Upper lobe of left lung (tissue), 6 donors: ENCODE measurements around the gene A3GALT2. TPM values are rescaled to one million over a fixed set of nuclear protein-coding genes. Genes with fewer than 3 reads are reported as not detected.

Experiments
- ATAC-seq, 2 donors: fragments of 200-7000 bp; cut with Tn5 transposase; one replicate each; pipeline ENCODE4 v1.9.1; 2022; ENCODE audit warnings: mild to moderate bottlenecking in 2 of 2, moderate library complexity in 2 of 2; ENCODE audit not compliant: low FRiP score in 2 of 2
- DNase-seq, 2 donors: peaks; one replicate each; pipeline ENCODE4 v3.0.0-alpha.2; 2019 to 2020
- H3K27ac ChIP-seq, 4 donors: fragments of 200-600 bp; sonication (generic); one replicate each; pipeline ENCODE4 v1.5.1; 2016 to 2019
- H3K27me3 ChIP-seq, 4 donors: fragments of 200-600 bp; sonication (generic); one replicate each; pipeline ENCODE4 v1.5.1; 2017 to 2019
- H3K36me3 ChIP-seq, 4 donors: fragments of 200-600 bp; sonication (generic); one replicate each; pipeline ENCODE4 v1.5.1; 2016 to 2019
- H3K4me1 ChIP-seq, 4 donors: fragments of 200-600 bp; sonication (generic); one replicate each; pipeline ENCODE4 v1.5.1; 2018 to 2019
- H3K4me3 ChIP-seq, 4 donors: fragments of 200-600 bp; sonication (generic); one replicate each; pipeline ENCODE4 v1.5.1; 2017 to 2019; ENCODE audit warnings: mild to moderate bottlenecking in 2 of 4, moderate library complexity in 1 of 4
- H3K9me3 ChIP-seq, 4 donors: fragments of 200-600 bp; sonication (generic); one replicate each; pipeline ENCODE4 v1.5.1; 2018 to 2019
- CTCF ChIP-seq, 6 experiments: fragments of 450-650 bp in 4 of 6; fragments of 200-600 bp in 2 of 6; sonication (generic) in 2 of 6; IDR thresholded peaks; one replicate each; pipeline ENCODE4 v1.5.1; 2016 to 2019; ENCODE audit warnings: antibody characterized with exemption in 6 of 6
- EP300 ChIP-seq, 4 donors: sonication (generic); formaldehyde crosslinking; IDR thresholded peaks; one replicate each; pipeline ENCODE4 v1.5.1; 2017; ENCODE audit warnings: antibody characterized with exemption in 4 of 4, control low read depth in 2 of 4
- POLR2AphosphoS5 ChIP-seq, 2 donors: sonication (generic); formaldehyde crosslinking; IDR thresholded peaks; one replicate each; pipeline ENCODE4 v1.5.1; 2017; ENCODE audit warnings: antibody characterized with exemption in 2 of 2
- WGBS, 2 donors: methylation state at CpG; one replicate each; pipeline ENCODE4 v1.1.5; 2017 to 2018; 5-methylcytosine and 5-hydroxymethylcytosine counted together
- small RNA-seq, 4 donors: library from RNA; depleted of rRNA; stranded (forward); fragments of <200 nt; gene quantifications; one replicate each; pipeline ENCODE3, GENCODE V24; 2016
- total RNA-seq, 6 donors: library from RNA; depleted of rRNA in 4 of 6; stranded (reverse); fragments of >200 nt in 4 of 6; gene quantifications; one replicate each; pipeline versions ENCODE4 v1.1.0 to v1.2.1, GENCODE V29; 2016 to 2021
- donor health status: DM: no; HTN: no; CAD: no; lungs with moderate emphysema.
- donor health status: DM: no; HTN: yes; CAD: no; lungs with severe emphysema.

A3GALT2 gene
- total RNA-seq, 6 donors from 2014 or later: 0.79 to 0.91 TPM; not detected in 4

GRCh38 chr1:33257207-33257771 is 63.6 kb downstream of the A3GALT2 start:
- TF ChIP-seq CTCF (IDR thresholded peaks at IDR 0.05) (no peak), EP300 (IDR thresholded peaks at IDR 0.05) (no peak), POLR2AphosphoS5 (IDR thresholded peaks at IDR 0.05) (no peak)
- Histone ChIP-seq H3K4me3 (peak overlapping the region; percentile 54 to 75 (median 62)), H3K27ac (peak overlapping the region; percentile 83 to 97 (median 90)), H3K36me3 (no peaks in the 10 kb centered on the region), H3K4me1 (peaks cover 27 to 38% (median 32%) of the 10 kb centered on the region in 4 donors), H3K9me3 (no peaks in the 10 kb centered on the region), H3K27me3 (no peaks in the 10 kb centered on the region)
- DNase-seq (no peak), ATAC-seq (no peak)
- WGBS, 2 donors: 1 to 3% methylated on average over 18 of the region's 18 CpGs

Small RNAs within 50 kb of the gene (small RNA-seq; reads per million reads assigned to genes)
- 0 to 0.07 (median 0) reads per million in 4 donors for gene RN7SKP16

Other genes starting within 250 kb of the A3GALT2 start
- gene AZIN2, start 239.9 kb downstream of the A3GALT2 start, total RNA-seq: 1 to 10 TPM; 1.5 to 4.8 (median 2.8) TPM
- gene TRIM62, start 139.1 kb downstream of the A3GALT2 start, total RNA-seq: 10 to 100 TPM in 1 of 6 donors, 1 to 10 TPM in 5; 3.8 to 16.8 (median 5.5) TPM
- 10 to 100 TPM; 14.9 to 41.0 (median 21.3) TPM for gene ZNF362, start 64.6 kb downstream of the A3GALT2 start, total RNA-seq
- gene PHC2, start 110.0 kb upstream of the A3GALT2 start, total RNA-seq: 100 to 1,000 TPM; 103 to 173 (median 129) TPM
- 1 to 10 TPM; 2.2 to 5.6 (median 4.8) TPM for gene ZSCAN20, start 151.5 kb upstream of the A3GALT2 start, total RNA-seq